MM.1S (cell line): ENCODE data around the gene ALOX12B.
"Not testable (repeated sequence)": the region's sequence is repeated elsewhere in the genome, so short reads cannot be mapped to it uniquely, and the experiment has no call there.

Source experiments
- EZH2 ChIP-seq: fragments of 300-600 bp; sonication (generic); optimal IDR thresholded peaks from 2 replicates; pipeline ENCODE3; 2017; ENCODE audit warnings: low read depth, mild to moderate bottlenecking, antibody characterized with exemption, low read length, mixed read lengths
- EZH2phosphoT487 ChIP-seq: fragments of 300-600 bp; sonication (generic); IDR thresholded peaks from 2 replicates; pipeline ENCODE4 v1.6.1; 2018; ENCODE audit warnings: antibody characterized with exemption, low read length
- TF ChIP-seq, protein P1 (sequence below): fragments of 300-600 bp; sonication (generic); IDR thresholded peaks from 2 replicates; pipeline ENCODE4 v1.5.1; 2016; ENCODE audit warnings: antibody characterized with exemption, low read length, mixed read lengths

DNA sequence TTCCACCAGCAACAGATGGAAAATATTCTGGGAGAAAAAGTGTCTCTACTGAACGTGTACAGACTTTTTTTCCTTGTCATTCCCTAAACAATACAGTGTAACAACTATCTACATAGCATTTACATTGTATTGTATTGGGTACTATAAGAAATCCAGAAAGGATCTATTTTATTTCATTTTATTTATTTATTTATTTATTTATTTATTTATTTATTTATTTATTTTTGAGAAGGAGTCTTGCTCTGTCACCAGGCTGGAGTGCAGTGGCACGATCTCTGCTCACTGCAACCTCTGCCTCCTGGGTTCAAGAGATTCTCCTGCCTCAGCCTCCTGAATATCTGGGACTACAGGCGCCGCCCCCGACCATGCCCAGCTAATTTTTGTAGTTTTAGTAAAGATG, 9.6 kb downstream of the ALOX12B start:
- TF ChIP-seq, protein P1, sequence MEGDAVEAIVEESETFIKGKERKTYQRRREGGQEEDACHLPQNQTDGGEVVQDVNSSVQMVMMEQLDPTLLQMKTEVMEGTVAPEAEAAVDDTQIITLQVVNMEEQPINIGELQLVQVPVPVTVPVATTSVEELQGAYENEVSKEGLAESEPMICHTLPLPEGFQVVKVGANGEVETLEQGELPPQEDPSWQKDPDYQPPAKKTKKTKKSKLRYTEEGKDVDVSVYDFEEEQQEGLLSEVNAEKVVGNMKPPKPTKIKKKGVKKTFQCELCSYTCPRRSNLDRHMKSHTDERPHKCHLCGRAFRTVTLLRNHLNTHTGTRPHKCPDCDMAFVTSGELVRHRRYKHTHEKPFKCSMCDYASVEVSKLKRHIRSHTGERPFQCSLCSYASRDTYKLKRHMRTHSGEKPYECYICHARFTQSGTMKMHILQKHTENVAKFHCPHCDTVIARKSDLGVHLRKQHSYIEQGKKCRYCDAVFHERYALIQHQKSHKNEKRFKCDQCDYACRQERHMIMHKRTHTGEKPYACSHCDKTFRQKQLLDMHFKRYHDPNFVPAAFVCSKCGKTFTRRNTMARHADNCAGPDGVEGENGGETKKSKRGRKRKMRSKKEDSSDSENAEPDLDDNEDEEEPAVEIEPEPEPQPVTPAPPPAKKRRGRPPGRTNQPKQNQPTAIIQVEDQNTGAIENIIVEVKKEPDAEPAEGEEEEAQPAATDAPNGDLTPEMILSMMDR = not testable (repeated sequence)
- not testable (repeated sequence) for TF ChIP-seq EZH2phosphoT487, EZH2
